ENCODE measurements around the gene PLA2G2E. TPM values are rescaled to one million over a fixed set of nuclear protein-coding genes. Genes with fewer than 3 reads are reported as not detected.
"Not testable (repeated sequence)": the region's sequence is repeated elsewhere in the genome, so short reads cannot be mapped to it uniquely, and the experiment has no call there.

PLA2G2E gene
- total RNA-seq, 2 experiments from 2014 or later = not detected

- no peaks in the 10 kb centered on the region for H3K4me1 Mint-ChIP-seq
- no peaks in the 10 kb centered on the region for H3K9me3 Mint-ChIP-seq (ENCODE audit: low read depth)
- H3K4me3 Mint-ChIP-seq = no peak overlapping the region
- H3K36me3 Mint-ChIP-seq = no peaks in the 10 kb centered on the region
- no peak for ATAC-seq
- no peak for DNase-seq
- peaks cover 21% of the 10 kb centered on the region for H3K27me3 Mint-ChIP-seq
- no peak overlapping the region for H3K27ac Mint-ChIP-seq
- CTCF ChIA-PET = no interaction called here
Measured at GRCh38 chr1:19945914-19946313, 22.5 kb upstream of the PLA2G2E start.

- Mint-ChIP-seq H3K27ac (no peak overlapping the region), H3K27me3 (peaks cover 18% of the 10 kb centered on the region)
Measured at GRCh38 chr1:19942657-19943056, 19.2 kb upstream of the PLA2G2E start.

GRCh38 chr1:19942088-19942487 lies 18.7 kb upstream of the PLA2G2E start:
- H3K27me3 Mint-ChIP-seq = peaks cover 18% of the 10 kb centered on the region
- ATAC-seq (no peak), DNase-seq (no peak)
- H3K36me3 Mint-ChIP-seq = no peaks in the 10 kb centered on the region
- no peak overlapping the region for H3K27ac Mint-ChIP-seq
- CTCF ChIA-PET = no interaction called here
- no peak overlapping the region for H3K4me3 Mint-ChIP-seq
- no peaks in the 10 kb centered on the region for H3K4me1 Mint-ChIP-seq
- no peaks in the 10 kb centered on the region for H3K9me3 Mint-ChIP-seq (ENCODE audit: low read depth)

More at GRCh38 chr1:19942657-19943056, 19.2 kb upstream of the PLA2G2E start:
- Mint-ChIP-seq H3K4me1 (no peaks in the 10 kb centered on the region), H3K4me3 (no peak overlapping the region), H3K9me3 (ENCODE audit: low read depth) (no peaks in the 10 kb centered on the region), H3K36me3 (no peaks in the 10 kb centered on the region)
- DNase-seq = no peak
- CTCF ChIA-PET = no interaction called here
- no peak for ATAC-seq

GRCh38 chr1:19941206-19941568 lies 17.8 kb upstream of the PLA2G2E start:
- Mint-ChIP-seq H3K27ac (no peak overlapping the region), H3K4me3 (no peak overlapping the region), H3K4me1 (peaks cover under 1% of the 10 kb centered on the region), H3K36me3 (no peaks in the 10 kb centered on the region), H3K27me3 (peaks cover 9% of the 10 kb centered on the region), H3K9me3 (ENCODE audit: low read depth) (no peaks in the 10 kb centered on the region)
- CTCF ChIA-PET = no interaction called here
- ATAC-seq = no peak
- no peak for DNase-seq

- DNase-seq (no peak), ATAC-seq (no peak)
- H3K4me1 Mint-ChIP-seq = peaks cover 1% of the 10 kb centered on the region
- no peak overlapping the region for H3K4me3 Mint-ChIP-seq
- no peaks in the 10 kb centered on the region for H3K36me3 Mint-ChIP-seq
- peaks cover 4% of the 10 kb centered on the region for H3K27me3 Mint-ChIP-seq
- H3K27ac Mint-ChIP-seq = no peak overlapping the region
- CTCF ChIA-PET = no interaction called here
- H3K9me3 Mint-ChIP-seq (ENCODE audit: low read depth) = no peaks in the 10 kb centered on the region
Measured at GRCh38 chr1:19940486-19941205, 17.2 kb upstream of the PLA2G2E start.

GRCh38 chr1:19938472-19938871 lies 15.1 kb upstream of the PLA2G2E start:
- DNase-seq = no peak
- H3K27me3 Mint-ChIP-seq = no peaks in the 10 kb centered on the region
- peaks cover 1% of the 10 kb centered on the region for H3K4me1 Mint-ChIP-seq
- H3K4me3 Mint-ChIP-seq = no peak overlapping the region
- no peaks in the 10 kb centered on the region for H3K36me3 Mint-ChIP-seq
- no peaks in the 10 kb centered on the region for H3K9me3 Mint-ChIP-seq (ENCODE audit: low read depth)
- no peak overlapping the region for H3K27ac Mint-ChIP-seq
- CTCF ChIA-PET = no interaction called here
- ATAC-seq = no peak

- peaks cover 10% of the 10 kb centered on the region for H3K9me3 Mint-ChIP-seq (ENCODE audit: low read depth)
- no peak overlapping the region for H3K4me3 Mint-ChIP-seq
- CTCF ChIA-PET = interaction anchor here (0.6 to 1.5 kb wide), 3 partner anchors 15 to 276 kb away, joined by 3 read pairs; no protein-coding TSS in a partner anchor
- no peaks in the 10 kb centered on the region for H3K27me3 Mint-ChIP-seq
- H3K36me3 Mint-ChIP-seq = peaks cover 3% of the 10 kb centered on the region
- no peak overlapping the region for H3K27ac Mint-ChIP-seq
- ATAC-seq (no peak), DNase-seq (no peak)
- peaks cover 1% of the 10 kb centered on the region for H3K4me1 Mint-ChIP-seq
Measured at GRCh38 chr1:19936061-19936750, 12.8 kb upstream of the PLA2G2E start.

GRCh38 chr1:19934336-19934735 lies 10.9 kb upstream of the PLA2G2E start:
- DNase-seq (no peak), ATAC-seq (no peak)
- Mint-ChIP-seq H3K27ac (no peak overlapping the region), H3K36me3 (peaks cover 3% of the 10 kb centered on the region), H3K27me3 (peaks cover 7% of the 10 kb centered on the region), H3K4me3 (no peak overlapping the region), H3K9me3 (ENCODE audit: low read depth) (peaks cover 12% of the 10 kb centered on the region), H3K4me1 (peaks cover 1% of the 10 kb centered on the region)
- CTCF ChIA-PET = interaction anchor here (0.5 kb wide), 1 partner anchor 278 kb away, joined by 4 read pairs; no protein-coding TSS in a partner anchor

GRCh38 chr1:19932866-19933265 lies 9.4 kb upstream of the PLA2G2E start:
- CTCF ChIA-PET = no interaction called here
- Mint-ChIP-seq H3K27me3 (peaks cover 8% of the 10 kb centered on the region), H3K9me3 (ENCODE audit: low read depth) (peaks cover 12% of the 10 kb centered on the region), H3K4me3 (no peak overlapping the region), H3K27ac (no peak overlapping the region), H3K4me1 (peaks cover 1% of the 10 kb centered on the region), H3K36me3 (peaks cover 3% of the 10 kb centered on the region)
- no peak for DNase-seq
- ATAC-seq = no peak

GRCh38 chr1:19927130-19927421 lies 3.7 kb upstream of the PLA2G2E start:
- H3K4me3 Mint-ChIP-seq, ATAC-seq, H3K36me3 Mint-ChIP-seq: not testable (repeated sequence)

GRCh38 chr1:19926296-19927129 lies 3.1 kb upstream of the PLA2G2E start:
- Mint-ChIP-seq H3K4me1 (no peaks in the 10 kb centered on the region), H3K9me3 (ENCODE audit: low read depth) (peaks cover 2% of the 10 kb centered on the region), H3K27ac (no peak overlapping the region), H3K36me3 (no peaks in the 10 kb centered on the region), H3K4me3 (no peak overlapping the region), H3K27me3 (peaks cover 10% of the 10 kb centered on the region)
- CTCF ChIA-PET = no interaction called here
- ATAC-seq (no peak), DNase-seq (no peak)

More at GRCh38 chr1:19927130-19927421, 3.7 kb upstream of the PLA2G2E start:
- H3K9me3 Mint-ChIP-seq (ENCODE audit: low read depth); H3K27ac Mint-ChIP-seq; CTCF ChIA-PET; DNase-seq; H3K4me1 Mint-ChIP-seq: not testable (repeated sequence)
- H3K27me3 Mint-ChIP-seq = peaks cover 10% of the 10 kb centered on the region

- H3K4me1 Mint-ChIP-seq = no peaks in the 10 kb centered on the region
- no peaks in the 10 kb centered on the region for H3K36me3 Mint-ChIP-seq
- no peak overlapping the region for H3K4me3 Mint-ChIP-seq
- ATAC-seq = no peak
- no peak for DNase-seq
- no peak overlapping the region for H3K27ac Mint-ChIP-seq
- H3K27me3 Mint-ChIP-seq = peaks cover 10% of the 10 kb centered on the region
- CTCF ChIA-PET = no interaction called here
- peaks cover 2% of the 10 kb centered on the region for H3K9me3 Mint-ChIP-seq (ENCODE audit: low read depth)
Measured at GRCh38 chr1:19925342-19926070, 2.1 kb upstream of the PLA2G2E start.

GRCh38 chr1:19923953-19924346 lies 533 bp upstream of the PLA2G2E start:
- Mint-ChIP-seq H3K36me3 (no peaks in the 10 kb centered on the region), H3K4me1 (no peaks in the 10 kb centered on the region), H3K27me3 (peaks cover 2% of the 10 kb centered on the region), H3K4me3 (no peak overlapping the region), H3K27ac (no peak overlapping the region), H3K9me3 (ENCODE audit: low read depth) (no peaks in the 10 kb centered on the region)
- ATAC-seq (no peak), DNase-seq (no peak)
- CTCF ChIA-PET = no interaction called here

Measured in activated CD8-positive, alpha-beta memory T cell treated with anti-CD3 and anti-CD28 coated beads, Interleukin-2, amount 10 ng/mL, durations not matched to agents 7 days and 5 days (primary cell).